Measurements from ENCODE around the gene LCE5A.
"Not testable (repeated sequence)": the region's sequence is repeated elsewhere in the genome, so short reads cannot be mapped to it uniquely, and the experiment has no call there.

Gene LCE5A

DNA sequence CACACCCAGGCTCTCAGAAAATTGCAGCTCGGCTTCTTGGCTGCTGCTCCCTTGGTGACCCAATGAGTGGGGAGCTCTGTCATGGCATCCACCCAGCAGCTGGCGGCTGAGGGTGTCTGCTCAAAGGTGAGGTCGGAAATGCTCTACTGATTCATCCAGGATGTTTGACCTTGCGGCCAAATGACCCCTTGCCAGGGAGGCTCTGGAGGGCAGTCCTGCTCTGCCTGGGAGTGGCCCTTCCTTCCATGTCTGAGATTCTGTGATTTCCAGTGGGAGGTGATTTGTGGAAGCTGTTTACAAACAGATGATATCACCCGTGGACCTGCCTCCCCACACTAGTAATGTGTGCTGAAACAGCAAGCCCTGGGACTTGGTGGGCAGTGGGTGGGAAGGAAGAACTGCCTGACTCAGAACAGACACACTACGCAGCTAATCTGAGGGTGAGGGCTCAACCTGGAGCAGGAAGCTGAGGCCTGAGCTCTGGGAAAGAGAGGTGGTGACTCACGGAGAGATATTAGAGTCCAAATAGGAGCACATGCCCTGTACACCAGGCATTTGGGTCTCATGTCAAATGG, 6.7 kb downstream of the LCE5A start:
- no peak for DNase-seq

GRCh38 chr1:152519851-152520250, 9.2 kb downstream of the LCE5A start:
- no peak for DNase-seq

GRCh38 chr1:152520561-152521090, 10.0 kb downstream of the LCE5A start:
- DNase-seq, result no peak

GRCh38 chr1:152525080-152525641, 14.6 kb downstream of the LCE5A start:
- DNase-seq, result no peak

- no peak for DNase-seq
Observed at GRCh38 chr1:152533327-152533938, 22.8 kb downstream of the LCE5A start.

DNA sequence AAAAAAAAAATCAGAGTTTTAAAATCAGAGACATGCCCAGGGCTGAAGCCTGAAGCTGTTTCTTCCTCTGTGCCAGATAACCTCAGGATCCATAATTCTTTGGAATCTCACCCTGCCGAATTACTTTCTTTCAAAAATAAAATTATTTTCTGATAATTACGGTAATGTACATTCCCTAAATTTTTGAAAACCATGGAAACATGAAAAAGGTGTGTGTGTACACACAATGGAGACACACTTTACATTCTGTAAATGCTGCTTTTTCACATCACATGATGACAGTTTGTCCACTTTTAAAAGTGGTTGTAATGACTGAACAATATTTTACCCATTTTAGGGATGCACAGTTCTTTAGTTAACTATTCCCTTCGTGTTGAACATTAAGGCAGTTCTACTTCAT, 25.2 kb downstream of the LCE5A start:
- no peak for DNase-seq

- DNase-seq, result no peak
Observed at GRCh38 chr1:152537496-152537895, 26.9 kb downstream of the LCE5A start.

DNA sequence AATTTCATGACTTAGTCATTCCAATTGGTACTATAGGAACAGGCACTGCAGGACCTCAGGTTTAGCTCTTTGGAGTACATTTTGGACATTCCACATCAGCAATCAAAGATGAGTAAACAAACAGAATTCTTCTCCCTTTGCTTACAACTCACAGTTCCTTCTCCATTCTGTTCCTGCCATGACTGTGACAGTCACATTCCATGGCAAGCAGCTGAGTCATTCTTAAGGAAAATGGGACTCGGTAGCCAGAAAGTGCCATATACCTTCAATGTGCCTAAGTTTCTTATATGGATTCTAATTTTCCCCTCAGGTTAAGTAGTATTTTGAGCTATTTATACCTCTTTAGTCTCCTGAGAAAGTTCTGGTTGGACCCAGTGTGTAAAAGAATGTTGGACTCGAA, 29.3 kb downstream of the LCE5A start:
- no peak for DNase-seq

- no peak for DNase-seq
Observed at GRCh38 chr1:152543820-152544219, 33.2 kb downstream of the LCE5A start.

GRCh38 chr1:152546704-152547103, 36.1 kb downstream of the LCE5A start:
- DNase-seq, result no peak

DNA sequence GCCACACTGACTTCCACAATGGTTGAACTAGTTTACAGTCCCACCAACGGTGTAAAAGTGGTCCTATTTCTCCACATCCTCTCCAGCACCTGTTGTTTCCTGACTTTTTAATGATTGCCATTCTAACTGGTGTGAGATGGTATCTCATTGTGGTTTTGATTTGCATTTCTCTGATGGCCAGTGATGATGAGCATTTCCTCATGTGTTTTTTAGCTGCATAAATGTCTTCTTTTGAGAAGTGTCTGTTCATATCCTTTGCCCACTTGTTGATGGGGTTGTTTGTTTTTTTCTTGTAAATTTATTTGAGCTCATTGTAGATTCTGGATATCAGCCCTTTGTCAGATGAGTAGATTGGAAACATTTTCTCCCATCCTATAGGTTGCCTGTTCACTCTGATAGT, 37.8 kb downstream of the LCE5A start:
- not testable (repeated sequence) for DNase-seq

Data from NCI-H774 (cell line).